Mesenchymal stem cell (in vitro differentiated cells and primary cell): ENCODE data around the gene INSIG2.

Experiments used
- DNase-seq: peaks from one replicate; pipeline ENCODE4 v3.0.0-alpha.2; 2013
- H2AFZ ChIP-seq: one replicate; pipeline ENCODE4 v1.6.1; 2013; ENCODE audit warnings: low read depth, mild to moderate bottlenecking, control low read depth, inconsistent platforms, low read length, moderate library complexity
- H2AK5ac ChIP-seq: 2 replicates; pipeline ENCODE4 v1.6.1; 2013; ENCODE audit warnings: low read length, moderate library complexity, mild to moderate bottlenecking, inconsistent platforms; ENCODE audit not compliant: severe bottlenecking
- H2BK120ac ChIP-seq: one replicate; pipeline ENCODE4 v1.6.1; 2013; ENCODE audit warnings: low read depth, mild to moderate bottlenecking, inconsistent platforms, low read length, moderate library complexity
- H2BK12ac ChIP-seq, 2 experiments: one replicate each; pipeline ENCODE4 v1.6.1; 2013; ENCODE audit warnings: inconsistent platforms in 2 of 2, low read length in 2 of 2, mild to moderate bottlenecking in 2 of 2, moderate library complexity in 2 of 2, control low read depth in 1 of 2
- H2BK15ac ChIP-seq: one replicate; pipeline ENCODE4 v1.6.1; 2013; ENCODE audit warnings: mild to moderate bottlenecking, low read depth, inconsistent platforms; ENCODE audit not compliant: poor library complexity, severe bottlenecking
- H2BK5ac ChIP-seq: 2 replicates; pipeline ENCODE4 v1.6.1; 2013; ENCODE audit warnings: low read depth, mild to moderate bottlenecking, low read length, control low read depth, inconsistent platforms; ENCODE audit not compliant: poor library complexity, severe bottlenecking
- H3K14ac ChIP-seq, 2 experiments: one replicate each; pipeline ENCODE4 v1.6.1; 2013; ENCODE audit warnings: inconsistent platforms in 2 of 2, low read length in 2 of 2, control low read depth in 1 of 2, mild to moderate bottlenecking in 1 of 2, moderate library complexity in 1 of 2
- H3K18ac ChIP-seq, 2 experiments: one replicate each; pipeline ENCODE4 v1.6.1; 2013; ENCODE audit warnings: inconsistent platforms in 2 of 2, low read length in 2 of 2, control low read depth in 1 of 2, low read depth in 1 of 2, mild to moderate bottlenecking in 1 of 2
- H3K23ac ChIP-seq, 2 experiments: one replicate each; pipeline ENCODE4 v1.6.1; 2013; ENCODE audit warnings: inconsistent platforms in 2 of 2, low read length in 2 of 2, mild to moderate bottlenecking in 2 of 2, moderate library complexity in 2 of 2, control low read depth in 1 of 2
- H3K27ac ChIP-seq: 2 replicates; pipeline ENCODE4 v1.5.1; 2013; ENCODE audit warnings: mild to moderate bottlenecking, moderate library complexity, low read length, control low read depth, inconsistent platforms; ENCODE audit not compliant: poor library complexity, severe bottlenecking
- H3K27me3 ChIP-seq, 2 experiments: 2 replicates each; pipeline versions ENCODE4 v1.6.1 to v1.7.0; 2013; ENCODE audit warnings: low read length in 2 of 2, mild to moderate bottlenecking in 2 of 2, moderate library complexity in 2 of 2, control low read depth in 1 of 2, inconsistent platforms in 1 of 2; ENCODE audit not compliant: control insufficient read depth in 1 of 2, insufficient read depth in 1 of 2
- H3K36me3 ChIP-seq, 2 experiments: 2 replicates each; pipeline versions ENCODE4 v1.6.1 to v1.7.0; 2013; ENCODE audit warnings: low read length in 2 of 2, control low read depth in 1 of 2, inconsistent platforms in 1 of 2, low read depth in 1 of 2, mild to moderate bottlenecking in 1 of 2; ENCODE audit not compliant: insufficient read depth in 2 of 2, control insufficient read depth in 1 of 2
- H3K4ac ChIP-seq, 2 experiments: one replicate each; pipeline ENCODE4 v1.6.1; 2013; ENCODE audit warnings: inconsistent platforms in 2 of 2, low read length in 2 of 2, mild to moderate bottlenecking in 2 of 2, moderate library complexity in 2 of 2, control low read depth in 1 of 2, low read depth in 1 of 2
- H3K4me1 ChIP-seq: 2 replicates; pipeline ENCODE4 v1.6.1; 2013; ENCODE audit warnings: low read depth, low read length, control low read depth; ENCODE audit not compliant: control insufficient read depth, insufficient read depth
- H3K4me2 ChIP-seq: 2 replicates; pipeline ENCODE4 v1.6.1; 2013; ENCODE audit warnings: low read length, mild to moderate bottlenecking, inconsistent platforms; ENCODE audit not compliant: poor library complexity, severe bottlenecking
- H3K4me3 ChIP-seq, 2 experiments: 2 replicates each; pipeline versions ENCODE4 v1.5.1 to v1.7.0; 2013; ENCODE audit warnings: low read length in 2 of 2, mild to moderate bottlenecking in 2 of 2, control low read depth in 1 of 2, low read depth in 1 of 2; ENCODE audit not compliant: insufficient read depth in 1 of 2
- H3K79me1 ChIP-seq: replicated peaks from 2 replicates; pipeline ENCODE4 v1.6.1; 2013; ENCODE audit warnings: mild to moderate bottlenecking, control low read depth, low read length, inconsistent platforms; ENCODE audit not compliant: poor library complexity, severe bottlenecking
- H3K9ac ChIP-seq: 2 replicates; pipeline ENCODE4 v1.7.0; 2013; ENCODE audit warnings: mild to moderate bottlenecking, low read length, moderate library complexity
- H3K9me3 ChIP-seq: 2 replicates; pipeline ENCODE4 v1.7.0; 2013; ENCODE audit warnings: mild to moderate bottlenecking, low read length; ENCODE audit not compliant: control insufficient read depth
- H4K8ac ChIP-seq: one replicate; pipeline ENCODE4 v1.6.1; 2013; ENCODE audit warnings: inconsistent platforms, mild to moderate bottlenecking, low read length, moderate library complexity
- H4K91ac ChIP-seq: one replicate; pipeline ENCODE4 v1.6.1; 2013; ENCODE audit warnings: mild to moderate bottlenecking, low read length, inconsistent platforms
- whole genome bisulfite sequencing: methylation state at CpG from one replicate; pipeline ENCODE4 v1.1.7; 2013; ENCODE audit warnings: mixed read lengths; 5-methylcytosine and 5-hydroxymethylcytosine counted together

Gene INSIG2

DNA sequence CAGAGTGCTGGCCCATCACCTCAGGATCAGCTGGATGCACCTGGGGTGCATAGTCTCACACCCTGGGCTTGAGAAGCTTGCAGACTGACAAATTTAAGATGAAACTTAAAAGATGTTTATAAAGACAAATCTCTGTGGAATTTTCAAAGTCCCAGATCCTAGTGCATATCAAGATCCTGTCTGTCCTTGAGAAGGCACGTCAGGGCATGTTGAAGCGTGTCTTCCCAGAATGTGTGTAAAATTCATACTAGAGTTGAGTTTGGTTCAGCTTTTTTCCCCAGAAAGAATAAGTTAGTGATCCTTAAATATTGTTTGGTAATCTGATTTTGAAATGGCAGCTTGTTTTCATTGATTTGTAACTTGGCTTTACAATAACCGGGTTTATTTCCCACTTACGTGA is 27.5 kb downstream of the INSIG2 start:
- H3K4me3 ChIP-seq: no peak overlapping the region
- H3K9me3 ChIP-seq: no peaks in the 10 kb centered on the region
- H2BK12ac ChIP-seq: peak overlapping the region in 1 of 2 experiments; percentile 23
- H2AFZ ChIP-seq: no peak overlapping the region
- no peak overlapping the region for H3K23ac ChIP-seq
- H3K36me3 ChIP-seq: peaks cover 3 to 4% of the 10 kb centered on the region in 2 experiments
- no peak overlapping the region for H3K14ac ChIP-seq
- no peak overlapping the region for H2BK15ac ChIP-seq
- no peak overlapping the region for H3K4me2 ChIP-seq
- no peak overlapping the region for H2AK5ac ChIP-seq
- H3K27ac ChIP-seq: no peak overlapping the region
- no peak overlapping the region for H3K9ac ChIP-seq
- no peaks in the 10 kb centered on the region for H3K4me1 ChIP-seq
- no peak overlapping the region for H2BK5ac ChIP-seq
- H3K27me3 ChIP-seq: no peaks in the 10 kb centered on the region
- 98% methylated on average over 4 of the region's 4 CpGs for WGBS
- no peak overlapping the region for H3K4ac ChIP-seq
- no peak overlapping the region for H4K8ac ChIP-seq
- H3K79me1 ChIP-seq: no peaks in the 10 kb centered on the region
- peak overlapping the region; percentile 90 for H4K91ac ChIP-seq
- H2BK120ac ChIP-seq: peak overlapping the region; percentile 27
- peak overlapping the region in 1 of 2 experiments; percentile 79 for H3K18ac ChIP-seq
- DNase-seq: no peak

DNA sequence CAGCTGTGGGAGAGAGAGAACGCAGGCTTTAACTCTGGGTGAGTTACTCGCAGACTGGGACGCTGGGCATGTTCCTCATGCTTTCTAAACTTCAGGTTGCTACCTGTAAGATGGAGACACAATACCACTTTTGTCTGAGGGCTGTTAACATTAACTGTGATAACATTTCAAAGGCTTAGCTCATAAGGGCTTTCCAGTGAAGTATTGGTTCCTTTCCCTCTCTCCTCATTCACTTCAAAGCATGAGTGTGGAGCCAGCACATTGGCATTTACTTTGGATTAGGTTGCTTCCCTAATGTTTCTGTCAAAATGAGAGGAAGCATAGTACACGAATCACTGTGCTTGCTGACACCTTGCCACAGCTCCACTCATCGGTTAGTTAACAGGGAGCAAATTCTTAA is 30.2 kb downstream of the INSIG2 start:
- no peak overlapping the region for H3K4me3 ChIP-seq
- no peak overlapping the region for H2AK5ac ChIP-seq
- H3K27me3 ChIP-seq: no peaks in the 10 kb centered on the region
- H3K4ac ChIP-seq: no peak overlapping the region
- H3K27ac ChIP-seq: no peak overlapping the region
- no peak overlapping the region for H3K18ac ChIP-seq
- H2BK12ac ChIP-seq: no peak overlapping the region
- H4K8ac ChIP-seq: no peak overlapping the region
- H2BK15ac ChIP-seq: no peak overlapping the region
- DNase-seq: no peak
- no peak overlapping the region for H3K23ac ChIP-seq
- peaks cover 4% of the 10 kb centered on the region for H3K4me1 ChIP-seq
- H3K36me3 ChIP-seq: peaks cover 0 to 3% of the 10 kb centered on the region in 2 experiments
- H4K91ac ChIP-seq: no peak overlapping the region
- H2BK5ac ChIP-seq: no peak overlapping the region
- no peak overlapping the region for H3K14ac ChIP-seq
- no peak overlapping the region for H2AFZ ChIP-seq
- no peaks in the 10 kb centered on the region for H3K79me1 ChIP-seq
- H3K9ac ChIP-seq: no peak overlapping the region
- no peaks in the 10 kb centered on the region for H3K9me3 ChIP-seq
- no peak overlapping the region for H2BK120ac ChIP-seq
- 95% methylated on average over 5 of the region's 5 CpGs for WGBS
- H3K4me2 ChIP-seq: no peak overlapping the region

DNA sequence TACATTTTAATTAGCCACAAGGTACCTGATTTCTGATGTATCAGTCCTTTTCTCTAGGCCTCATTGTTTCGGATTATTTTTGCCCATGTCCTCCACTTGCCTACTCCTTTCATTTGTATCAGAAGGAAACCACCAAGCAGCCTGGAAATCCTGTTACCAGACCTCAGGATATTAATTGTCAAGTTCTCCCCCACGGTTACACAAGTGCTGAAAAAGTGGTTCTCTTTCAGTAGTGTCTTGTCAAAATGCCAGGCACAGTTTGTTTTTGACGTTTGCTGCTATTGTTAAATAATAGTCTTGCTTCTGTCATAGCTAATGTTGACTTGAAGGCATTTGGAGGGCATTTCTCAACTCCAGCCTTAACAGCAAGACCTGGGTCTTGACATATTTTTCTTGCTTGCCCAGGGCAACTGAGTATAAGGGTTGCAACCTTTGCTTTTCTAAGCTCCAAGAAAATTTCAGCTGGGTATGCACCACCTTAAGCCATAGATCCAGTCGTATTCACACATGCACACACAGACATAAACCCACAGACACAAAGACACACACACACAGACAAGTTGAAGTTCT is 31.0 kb downstream of the INSIG2 start:
- no peak overlapping the region for H2BK120ac ChIP-seq
- H2AFZ ChIP-seq: no peak overlapping the region
- H2BK15ac ChIP-seq: no peak overlapping the region
- WGBS: 91% methylated on average over 4 of the region's 4 CpGs
- H2AK5ac ChIP-seq: no peak overlapping the region
- H3K79me1 ChIP-seq: no peaks in the 10 kb centered on the region
- H3K4ac ChIP-seq: no peak overlapping the region
- H3K14ac ChIP-seq: no peak overlapping the region
- no peak overlapping the region for H3K23ac ChIP-seq
- no peak for DNase-seq
- H3K36me3 ChIP-seq: no peaks in the 10 kb centered on the region
- H4K91ac ChIP-seq: no peak overlapping the region
- no peak overlapping the region for H3K4me3 ChIP-seq
- H2BK5ac ChIP-seq: no peak overlapping the region
- H3K4me1 ChIP-seq: peaks cover 4% of the 10 kb centered on the region
- H3K9ac ChIP-seq: no peak overlapping the region
- H4K8ac ChIP-seq: no peak overlapping the region
- H3K27me3 ChIP-seq: no peaks in the 10 kb centered on the region
- no peaks in the 10 kb centered on the region for H3K9me3 ChIP-seq
- H3K4me2 ChIP-seq: no peak overlapping the region
- H2BK12ac ChIP-seq: no peak overlapping the region
- H3K27ac ChIP-seq: no peak overlapping the region
- H3K18ac ChIP-seq: no peak overlapping the region

DNA sequence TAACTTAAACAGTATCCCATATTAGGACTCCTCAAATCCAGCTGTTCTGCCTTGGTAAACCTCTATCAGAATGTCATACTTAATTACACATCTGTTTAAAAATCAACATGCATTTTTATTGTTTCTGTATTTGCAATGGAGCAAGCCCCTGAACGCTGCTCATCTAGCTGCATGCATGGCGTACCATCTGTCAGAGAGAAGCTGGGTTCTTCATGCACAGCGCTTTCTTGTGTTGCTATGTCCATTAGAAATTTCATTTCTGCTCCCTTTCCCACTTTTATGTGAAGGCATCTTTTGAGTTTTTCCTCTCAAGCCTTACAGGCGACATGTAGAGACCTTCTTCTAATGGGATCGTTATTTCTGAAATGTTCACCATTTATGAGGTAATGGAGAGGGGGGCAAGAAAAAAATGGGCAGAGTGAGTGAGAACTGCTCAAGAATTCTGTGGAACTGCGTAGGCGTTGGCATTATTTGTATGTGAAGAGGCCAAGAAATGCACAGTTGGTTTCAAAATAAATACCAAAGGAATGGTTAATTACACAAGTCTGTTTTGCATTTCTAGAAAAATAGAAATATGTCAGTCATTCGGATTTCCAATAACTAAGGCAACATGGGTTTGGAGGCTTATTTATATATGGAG is 31.6 kb downstream of the INSIG2 start:
- H3K9me3 ChIP-seq: no peaks in the 10 kb centered on the region
- no peak overlapping the region for H3K18ac ChIP-seq
- H3K4me1 ChIP-seq: peaks cover 4% of the 10 kb centered on the region
- H3K27ac ChIP-seq: no peak overlapping the region
- no peak overlapping the region for H2BK15ac ChIP-seq
- WGBS: 95% methylated on average over 7 of the region's 8 CpGs
- H3K36me3 ChIP-seq: no peaks in the 10 kb centered on the region
- DNase-seq: no peak
- no peaks in the 10 kb centered on the region for H3K27me3 ChIP-seq
- no peak overlapping the region for H3K14ac ChIP-seq
- H2BK12ac ChIP-seq: no peak overlapping the region
- no peak overlapping the region for H2BK5ac ChIP-seq
- no peak overlapping the region for H2BK120ac ChIP-seq
- no peaks in the 10 kb centered on the region for H3K79me1 ChIP-seq
- no peak overlapping the region for H2AFZ ChIP-seq
- no peak overlapping the region for H3K4ac ChIP-seq
- H2AK5ac ChIP-seq: no peak overlapping the region
- no peak overlapping the region for H3K23ac ChIP-seq
- H4K91ac ChIP-seq: no peak overlapping the region
- no peak overlapping the region for H3K9ac ChIP-seq
- no peak overlapping the region for H4K8ac ChIP-seq
- no peak overlapping the region for H3K4me2 ChIP-seq
- no peak overlapping the region for H3K4me3 ChIP-seq
